ENCODE measurements around the gene PREX1.

GRCh38 chr20:48832405-48832730, 4.6 kb upstream of the PREX1 start:
- TF ChIP-seq SMC3 (IDR thresholded peaks at IDR 0.05; ENCODE audit: low read depth, low read length): no peak
- TF ChIP-seq, protein P1, sequence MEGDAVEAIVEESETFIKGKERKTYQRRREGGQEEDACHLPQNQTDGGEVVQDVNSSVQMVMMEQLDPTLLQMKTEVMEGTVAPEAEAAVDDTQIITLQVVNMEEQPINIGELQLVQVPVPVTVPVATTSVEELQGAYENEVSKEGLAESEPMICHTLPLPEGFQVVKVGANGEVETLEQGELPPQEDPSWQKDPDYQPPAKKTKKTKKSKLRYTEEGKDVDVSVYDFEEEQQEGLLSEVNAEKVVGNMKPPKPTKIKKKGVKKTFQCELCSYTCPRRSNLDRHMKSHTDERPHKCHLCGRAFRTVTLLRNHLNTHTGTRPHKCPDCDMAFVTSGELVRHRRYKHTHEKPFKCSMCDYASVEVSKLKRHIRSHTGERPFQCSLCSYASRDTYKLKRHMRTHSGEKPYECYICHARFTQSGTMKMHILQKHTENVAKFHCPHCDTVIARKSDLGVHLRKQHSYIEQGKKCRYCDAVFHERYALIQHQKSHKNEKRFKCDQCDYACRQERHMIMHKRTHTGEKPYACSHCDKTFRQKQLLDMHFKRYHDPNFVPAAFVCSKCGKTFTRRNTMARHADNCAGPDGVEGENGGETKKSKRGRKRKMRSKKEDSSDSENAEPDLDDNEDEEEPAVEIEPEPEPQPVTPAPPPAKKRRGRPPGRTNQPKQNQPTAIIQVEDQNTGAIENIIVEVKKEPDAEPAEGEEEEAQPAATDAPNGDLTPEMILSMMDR (IDR thresholded peaks at IDR 0.05): no peak
- TF ChIP-seq RAD21 (IDR thresholded peaks at IDR 0.05; ENCODE audit: low read length): no peak
- TF ChIP-seq POLR2AphosphoS5 (IDR thresholded peaks at IDR 0.05; ENCODE audit: low read depth, low read length): no peak
- no peak for TF ChIP-seq TEAD4 (IDR thresholded peaks at IDR 0.05; ENCODE audit: borderline replicate concordance, insufficient read depth)
